Hematopoietic multipotent progenitor cell treated with erythropoietin and hydrocortisone succinate and interleukin-3 and kit ligand, for 6 days (in vitro differentiated cells): ENCODE results near the gene TOR1AIP2.
"Not testable (repeated sequence)": the region's sequence is repeated elsewhere in the genome, so short reads cannot be mapped to it uniquely, and the experiment has no call there.

Experiments
- DNase-seq: peaks from one replicate; pipeline ENCODE4 v3.0.0-alpha.2; 2015

The TOR1AIP2 gene

DNA sequence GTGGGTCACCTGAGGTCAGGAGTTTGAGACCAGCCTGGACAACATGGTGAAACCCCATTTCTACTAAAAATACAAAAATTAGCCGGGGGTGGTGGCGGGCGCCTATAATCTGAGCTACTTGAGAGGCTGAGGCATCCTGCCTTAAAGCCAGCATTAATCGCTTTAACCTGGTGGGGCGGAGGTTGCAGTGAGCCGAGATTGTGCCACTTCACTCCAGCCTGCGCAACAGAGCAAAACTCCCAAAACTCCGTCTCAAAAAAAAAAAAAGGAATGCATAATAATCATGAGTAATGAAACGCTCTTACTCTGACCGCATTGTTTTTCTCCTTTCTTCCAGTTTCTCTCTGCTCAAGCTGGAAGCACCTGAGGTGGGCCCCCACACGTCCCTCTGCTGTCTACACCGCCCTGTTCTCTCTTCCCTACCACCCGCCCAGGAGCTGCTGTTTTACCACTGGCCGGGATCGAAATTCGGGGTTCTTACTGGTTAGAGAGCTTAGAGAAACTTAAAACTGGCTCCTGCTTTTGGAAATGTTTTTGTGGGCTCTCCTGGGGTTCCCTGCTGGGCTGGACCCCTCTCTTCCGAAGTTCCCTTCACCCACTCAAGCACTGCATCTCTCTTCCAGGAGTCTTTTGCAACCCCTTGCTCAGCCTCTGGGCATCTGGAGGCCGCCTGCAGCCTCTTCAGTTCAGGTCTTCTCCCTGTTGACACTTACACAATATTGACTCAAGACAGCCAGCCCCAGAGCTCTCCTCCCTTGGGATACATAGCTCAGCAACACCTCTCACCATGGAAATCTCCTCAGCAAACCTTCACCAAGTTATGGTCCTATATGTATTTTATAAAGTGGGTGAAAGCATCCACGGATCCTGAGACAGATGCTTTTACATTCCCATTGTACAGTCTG is 72.1 kb downstream of the TOR1AIP2 start:
- no peak for DNase-seq

DNA sequence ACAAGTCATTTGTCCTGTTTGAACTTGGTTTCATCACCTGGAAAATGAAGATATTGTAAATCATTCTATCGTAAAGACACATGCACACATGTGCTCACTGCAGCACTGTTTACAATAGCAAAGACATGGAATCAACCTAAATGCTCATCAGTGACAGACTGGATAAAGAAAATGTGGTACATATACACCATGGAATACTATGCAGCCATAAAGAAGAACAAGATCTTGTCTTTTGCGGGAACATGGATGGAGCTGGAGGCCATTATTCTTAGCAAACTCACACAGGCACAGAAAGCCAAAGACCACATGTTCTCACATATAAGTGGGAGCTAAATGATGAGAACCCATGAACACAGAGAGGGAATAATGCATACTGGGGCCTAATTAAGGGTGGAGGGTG is 73.2 kb downstream of the TOR1AIP2 start:
- not testable (repeated sequence) for DNase-seq

DNA sequence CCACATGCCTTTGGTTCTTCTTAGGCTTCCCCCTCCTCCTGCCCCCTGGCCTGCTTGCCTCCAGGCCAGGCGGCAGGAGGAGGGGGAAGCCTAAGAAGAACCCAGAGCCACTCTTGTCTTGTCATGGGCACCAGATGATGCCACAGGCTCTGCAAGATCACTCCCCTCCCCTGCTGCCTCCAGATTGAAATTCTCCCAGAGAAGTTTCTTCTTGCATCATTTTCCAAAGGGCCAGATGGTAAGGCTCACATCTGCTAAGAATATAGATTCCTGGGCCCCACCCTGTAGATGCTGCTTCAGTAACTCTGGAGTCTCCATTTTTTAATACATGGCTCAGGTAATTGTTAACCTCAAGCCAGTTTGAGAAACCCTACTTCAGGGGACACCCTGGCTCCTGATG is 73.7 kb downstream of the TOR1AIP2 start:
- DNase-seq: no peak

DNA sequence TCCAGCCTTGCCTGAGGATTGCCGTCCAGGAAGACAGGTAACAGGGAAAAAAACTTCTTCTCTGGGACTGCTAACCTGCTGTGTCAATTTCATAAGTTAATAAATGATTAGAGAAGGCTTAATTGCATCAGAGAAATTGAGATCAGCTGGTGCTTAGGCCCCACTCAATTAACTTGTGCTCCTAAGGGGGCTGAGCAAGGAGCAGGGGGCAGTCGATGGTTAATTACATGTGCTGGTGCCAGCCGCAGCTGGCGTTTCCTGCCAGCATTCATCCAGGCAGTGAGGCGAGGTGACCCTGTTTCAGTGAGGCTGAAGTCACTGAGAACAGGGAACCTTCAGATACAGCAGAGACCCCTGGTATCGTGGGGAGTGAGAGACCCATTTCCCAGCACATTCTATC is 74.5 kb downstream of the TOR1AIP2 start:
- no peak for DNase-seq

DNA sequence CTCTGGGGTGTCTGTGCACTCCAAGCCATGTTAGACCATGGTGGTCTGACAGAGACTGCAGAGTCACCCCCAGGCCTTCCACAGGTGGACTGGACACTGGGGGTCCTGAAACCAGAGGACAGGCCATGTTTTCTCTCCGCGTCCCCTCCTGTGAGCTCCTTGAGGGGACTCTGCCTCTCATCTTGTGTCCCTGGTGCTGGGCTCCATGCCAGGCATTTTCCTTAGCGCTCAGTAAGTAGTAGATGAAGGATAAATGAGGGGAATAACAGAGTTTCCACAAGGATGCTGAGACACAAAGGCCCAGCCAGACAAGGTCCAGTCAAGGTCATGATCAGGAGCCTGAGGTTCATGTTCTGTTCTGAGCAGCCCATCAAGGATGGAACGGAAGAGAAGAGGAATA is 77.1 kb downstream of the TOR1AIP2 start:
- DNase-seq: no peak

DNA sequence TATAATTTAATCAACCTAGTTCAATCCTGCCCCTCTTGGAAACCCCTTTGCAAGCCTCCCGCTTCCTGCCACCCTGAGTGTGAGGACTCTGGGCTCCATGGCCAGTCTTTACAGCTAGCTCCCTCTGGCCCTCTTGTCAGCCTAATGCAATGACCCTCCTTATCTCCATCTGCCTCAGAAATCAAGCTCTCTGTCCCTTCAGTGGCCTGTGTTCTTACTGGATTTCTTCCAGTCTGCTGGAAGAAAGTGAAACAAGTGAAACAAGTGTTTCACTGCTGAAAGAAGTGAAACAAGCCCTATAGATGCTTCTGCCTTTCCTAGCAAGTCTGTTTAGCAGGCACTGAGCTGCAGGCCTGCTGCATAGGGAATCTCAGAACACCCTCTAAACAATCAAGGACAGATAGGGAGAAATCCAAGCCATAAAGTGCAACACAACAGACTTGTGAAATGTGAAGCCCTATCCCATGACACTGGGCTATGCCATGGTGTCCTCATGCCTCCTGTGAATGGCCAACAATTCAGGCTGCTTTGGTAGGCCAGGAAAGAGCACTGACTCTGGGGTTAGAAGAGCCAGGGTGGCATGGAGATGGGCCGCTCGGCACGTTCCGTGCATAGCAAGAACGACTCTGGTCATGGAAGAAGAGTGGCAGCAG is 78.6 kb downstream of the TOR1AIP2 start:
- no peak for DNase-seq

DNA sequence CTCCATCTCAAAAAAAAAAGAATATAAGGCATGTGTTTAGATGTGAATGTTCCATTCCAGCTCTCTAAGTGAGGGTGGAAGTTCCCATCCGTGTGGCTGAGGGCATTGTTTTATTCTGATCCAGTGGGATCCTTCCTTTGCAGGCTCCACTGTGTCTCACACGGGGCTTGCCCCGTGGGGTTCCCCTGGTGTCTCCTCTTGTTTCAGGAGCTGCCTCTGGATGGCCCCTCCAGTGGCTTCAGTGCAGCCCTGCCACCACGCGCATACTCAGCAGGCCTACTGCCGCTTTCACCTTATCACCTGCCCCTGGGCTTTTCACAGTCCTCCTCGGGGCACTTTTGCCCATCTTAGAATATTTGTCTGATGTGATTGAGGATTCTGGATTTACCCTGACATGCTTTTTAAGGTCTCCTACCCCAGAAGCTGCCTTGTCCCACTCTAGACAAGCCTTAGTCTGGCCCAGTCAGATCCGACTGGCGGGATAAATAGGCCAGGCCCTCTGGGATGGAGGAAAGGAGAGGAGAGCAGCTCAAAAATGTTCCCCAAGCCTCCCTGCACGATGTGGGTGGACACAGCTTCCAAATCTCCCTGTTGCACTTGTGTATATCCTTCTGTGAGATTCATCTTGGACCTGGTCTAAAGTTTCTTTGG is 79.3 kb downstream of the TOR1AIP2 start:
- no peak for DNase-seq

DNA sequence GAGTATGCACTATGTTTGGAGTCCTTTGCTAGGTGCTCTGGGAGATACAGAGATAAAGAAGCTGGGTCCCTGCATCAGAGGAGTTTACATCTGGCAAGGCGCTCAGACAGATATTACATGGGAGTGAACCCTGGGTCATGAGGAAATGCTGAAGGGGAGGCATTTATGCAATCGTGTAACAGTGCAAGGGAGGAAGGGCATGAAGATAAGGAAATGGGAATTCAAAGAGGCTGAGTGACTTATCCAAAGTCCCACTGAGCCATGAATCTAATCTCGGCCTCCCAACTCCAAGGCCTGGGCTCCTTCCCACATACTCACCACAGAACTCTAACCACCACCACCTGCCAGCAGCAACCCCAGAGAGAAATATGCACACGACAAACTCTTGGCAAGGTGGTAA is 82.9 kb downstream of the TOR1AIP2 start:
- DNase-seq: no peak

DNA sequence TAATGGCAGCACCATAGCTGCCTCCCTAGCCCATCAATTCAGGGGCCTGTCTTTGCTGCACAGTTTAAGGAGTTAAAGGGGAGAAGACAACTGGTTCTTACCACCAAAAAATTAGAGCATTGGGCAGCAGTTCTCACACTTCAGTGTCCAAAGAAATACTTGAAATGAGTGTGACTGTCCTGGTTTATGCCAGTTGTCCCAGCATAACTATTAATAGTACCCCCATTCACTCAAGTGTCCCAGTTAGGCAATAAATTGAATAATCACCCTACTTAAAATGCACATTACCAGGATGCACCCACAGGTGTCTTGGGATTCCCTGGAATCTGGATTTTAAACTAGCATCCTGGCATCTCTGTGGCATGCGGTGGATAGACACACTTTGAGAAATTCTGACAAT is 83.5 kb downstream of the TOR1AIP2 start:
- no peak for DNase-seq

DNA sequence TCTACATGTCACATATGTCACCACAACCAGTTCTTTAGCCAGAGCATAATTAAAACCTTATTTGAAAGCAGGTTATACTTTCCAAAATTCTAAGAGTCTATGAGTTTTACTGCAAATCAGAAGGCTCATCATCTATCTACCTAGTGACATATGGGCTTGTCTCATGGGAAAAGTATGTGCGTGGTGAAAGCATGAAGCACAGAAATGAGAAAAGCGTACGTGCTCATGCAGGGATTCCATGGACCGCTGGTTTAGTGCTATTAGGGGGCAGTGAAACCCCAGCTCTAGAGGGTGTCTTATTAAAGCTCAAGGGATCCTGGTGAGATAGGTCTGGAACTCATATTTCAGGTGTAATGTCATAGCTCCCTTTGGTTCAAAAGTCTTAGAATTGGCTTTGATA is 84.3 kb downstream of the TOR1AIP2 start:
- DNase-seq: no peak
